Prostate gland (tissue), 2 donors: ENCODE results near the gene ABL1. TPM values are rescaled to one million over a fixed set of nuclear protein-coding genes. Genes with fewer than 3 reads are reported as not detected.

Experiments
- DNase-seq: peaks from one replicate; pipeline ENCODE4 v3.0.0-alpha.2; 2019; ENCODE audit warnings: low spot score
- H3K27ac ChIP-seq, 2 donors: fragments of 200-600 bp; sonication (generic); 2 replicates each; pipeline ENCODE4 v1.5.1; 2017 to 2019
- H3K27me3 ChIP-seq: fragments of 200-600 bp; sonication (generic); replicated peaks from 2 replicates; pipeline ENCODE4 v1.5.1; 2019; ENCODE audit not compliant: insufficient read depth
- H3K36me3 ChIP-seq, 2 donors: fragments of 200-600 bp; sonication (generic); 1 replicate in 1 of 2; 2 replicates in 1 of 2; pipeline versions ENCODE4 v1.5.1 to v1.8.1; 2017 to 2019
- H3K4me1 ChIP-seq: fragments of 200-600 bp; sonication (generic); replicated peaks from 2 replicates; pipeline ENCODE4 v1.5.1; 2019
- H3K4me3 ChIP-seq, 2 donors: fragments of 200-600 bp; sonication (generic); 2 replicates each; pipeline ENCODE4 v1.5.1; 2017 to 2019
- H3K9me3 ChIP-seq: fragments of 200-600 bp; sonication (generic); 2 replicates; pipeline ENCODE4 v1.5.1; 2017
- CTCF ChIP-seq, 4 experiments: fragments of 200-600 bp in 2 of 4; fragments of 450-650 bp in 2 of 4; sonication (generic) in 2 of 4; IDR thresholded peaks; 1 replicate in 3 of 4; 2 replicates in 1 of 4; pipeline ENCODE4 v1.5.1; 2016 to 2019; ENCODE audit warnings: antibody characterized with exemption in 4 of 4, mild to moderate bottlenecking in 2 of 4, moderate library complexity in 2 of 4
- POLR2A ChIP-seq: fragments of 450-650 bp; IDR thresholded peaks from one replicate; pipeline ENCODE4 v1.6.1; 2016; ENCODE audit warnings: antibody characterized with exemption, mild to moderate bottlenecking
- POLR2AphosphoS5 ChIP-seq: sonication (generic); formaldehyde crosslinking; IDR thresholded peaks from one replicate; pipeline ENCODE4 v1.6.1; 2017; ENCODE audit warnings: antibody characterized with exemption
- WGBS: methylation state at CpG from one replicate; pipeline ENCODE4 v1.1.5; 2018; 5-methylcytosine and 5-hydroxymethylcytosine counted together
- intact Hi-C: fragments of 100-400 bp; cut with DNase I; formaldehyde crosslinking; loops from one replicate; pipeline ENCODE4 v1.14.2; 2022
- total RNA-seq, 2 donors: library from RNA; depleted of rRNA; stranded (reverse); fragments of >200 nt; gene quantifications; one replicate each; pipeline ENCODE4 v1.1.0, GENCODE V29; 2016

Gene ABL1
- total RNA-seq, 2 donors from 2014 or later: 48.2 to 73.4 TPM

- no peaks in the 10 kb centered on the region for H3K36me3 ChIP-seq
- H3K27me3 ChIP-seq: peaks cover 5% of the 10 kb centered on the region
- H3K4me3 ChIP-seq: no peak overlapping the region
- no peak for DNase-seq
- WGBS: 90% methylated on average over 23 of the region's 36 CpGs
- TF ChIP-seq POLR2AphosphoS5 (no peak), CTCF (IDR thresholded peaks at IDR 0.05) (no peak), POLR2A (no peak)
- H3K9me3 ChIP-seq: no peaks in the 10 kb centered on the region
- H3K4me1 ChIP-seq: peaks cover 4% of the 10 kb centered on the region
- intact Hi-C loops: no loop called here
- H3K27ac ChIP-seq: no peak overlapping the region
Measured at GRCh38 chr9:130929571-130930038, 94.6 kb downstream of the ABL1 start.

- Histone ChIP-seq H3K27me3 (peaks cover 6% of the 10 kb centered on the region), H3K4me1 (peaks cover 4% of the 10 kb centered on the region), H3K9me3 (no peaks in the 10 kb centered on the region), H3K4me3 (no peak overlapping the region), H3K27ac (no peak overlapping the region), H3K36me3 (no peaks in the 10 kb centered on the region)
- WGBS: 92% methylated on average over 23 of the region's 23 CpGs
- no peak for DNase-seq
- TF ChIP-seq POLR2A (no peak), CTCF (IDR thresholded peaks at IDR 0.05) (no peak), POLR2AphosphoS5 (no peak)
- intact Hi-C loops: no loop called here
Measured at GRCh38 chr9:130930132-130930803, 95.2 kb downstream of the ABL1 start.

GRCh38 chr9:130930804-130931349, 95.8 kb downstream of the ABL1 start:
- 92% methylated on average over 15 of the region's 15 CpGs for WGBS
- peaks cover 6% of the 10 kb centered on the region for H3K27me3 ChIP-seq
- H3K9me3 ChIP-seq: no peaks in the 10 kb centered on the region
- DNase-seq: no peak
- peaks cover 4% of the 10 kb centered on the region for H3K4me1 ChIP-seq
- TF ChIP-seq CTCF (IDR thresholded peaks at IDR 0.05): no peak
- no peak for TF ChIP-seq POLR2A
- no peak overlapping the region for H3K4me3 ChIP-seq
- no peak overlapping the region for H3K27ac ChIP-seq
- intact Hi-C loops: no loop called here
- no peaks in the 10 kb centered on the region for H3K36me3 ChIP-seq

- H3K4me3 ChIP-seq: no peak overlapping the region
- no peaks in the 10 kb centered on the region for H3K36me3 ChIP-seq
- TF ChIP-seq POLR2AphosphoS5 (peak; percentile 14), POLR2A (no peak)
- DNase-seq: peak; percentile 30
- no peaks in the 10 kb centered on the region for H3K9me3 ChIP-seq
- H3K27ac ChIP-seq: no peak overlapping the region
- peaks cover 6% of the 10 kb centered on the region for H3K27me3 ChIP-seq
- peaks cover 4% of the 10 kb centered on the region for H3K4me1 ChIP-seq
- 34% methylated on average over 20 of the region's 20 CpGs for WGBS
- intact Hi-C loops: no loop called here
Measured at GRCh38 chr9:130931508-130932254, 96.6 kb downstream of the ABL1 start.

- intact Hi-C loops: no loop called here
- Histone ChIP-seq H3K9me3 (no peaks in the 10 kb centered on the region), H3K27ac (no peak overlapping the region), H3K36me3 (no peaks in the 10 kb centered on the region), H3K4me3 (no peak overlapping the region), H3K27me3 (peaks cover 6% of the 10 kb centered on the region), H3K4me1 (peaks cover 4% of the 10 kb centered on the region)
- TF ChIP-seq CTCF (IDR thresholded peaks at IDR 0.05) (no peak), POLR2AphosphoS5 (no peak), POLR2A (no peak)
- no peak for DNase-seq
- WGBS: 21% methylated on average over 21 of the region's 21 CpGs
Measured at GRCh38 chr9:130932255-130933079, 97.4 kb downstream of the ABL1 start.
